SK-N-SH (cell line): ENCODE results near the gene GBP1. TPM values are rescaled to one million over a fixed set of nuclear protein-coding genes. Genes with fewer than 3 reads are reported as not detected.
"Not testable (repeated sequence)": the region's sequence is repeated elsewhere in the genome, so short reads cannot be mapped to it uniquely, and the experiment has no call there.

Experiments
- CTCF ChIA-PET: fragments of 300-600, 350-600 bp; formaldehyde crosslinking; extraction: SDS; loops from one replicate; lab custom pipeline; 2021; lab: Yijun Ruan, JAX
- POLR2A ChIA-PET: fragments of 350-600 bp; sonication (Branson Sonifier 250); formaldehyde crosslinking; extraction: SDS; loops from one replicate; lab custom pipeline; 2020; ENCODE audit warnings: antibody characterized with exemption, inconsistent platforms; lab: Yijun Ruan, JAX
- DNase-seq: peaks from one replicate; pipeline ENCODE4 v3.0.0; 2012
- H2AFZ ChIP-seq: fragments of 200-600 bp; sonication (generic); 2 replicates; pipeline ENCODE4 v1.8.1; 2016; ENCODE audit warnings: antibody characterized with exemption, mild to moderate bottlenecking, low read depth
- H3F3A ChIP-seq: fragments of 200-600 bp; sonication (generic); replicated peaks from 2 replicates; pipeline ENCODE3; 2016; ENCODE audit warnings: antibody characterized with exemption, mild to moderate bottlenecking; ENCODE audit not compliant: insufficient read depth
- H3K27ac ChIP-seq, 2 experiments: fragments of 200-500 bp in 1 of 2; fragments of 200-600 bp in 1 of 2; sonication (Bioruptor generic) in 1 of 2; sonication (generic), shearing (Covaris generic) in 1 of 2; 2 replicates each; pipeline versions ENCODE4 v1.5.1 to v1.6.1; 2014 to 2016; ENCODE audit warnings: low read depth in 2 of 2, inconsistent platforms in 1 of 2, low read length in 1 of 2, mild to moderate bottlenecking in 1 of 2, mixed read lengths in 1 of 2
- H3K27me3 ChIP-seq: fragments of 200-600 bp; sonication (generic), shearing (Covaris generic); 2 replicates; pipeline ENCODE4 v1.6.1; 2016; ENCODE audit warnings: mixed run types; ENCODE audit not compliant: insufficient read depth
- H3K36me3 ChIP-seq, 2 experiments: fragments of 200-500 bp in 1 of 2; fragments of 200-600 bp in 1 of 2; sonication (Bioruptor generic) in 1 of 2; sonication (generic) in 1 of 2; replicated peaks in 1 of 2; 2 replicates each; pipeline versions ENCODE3 to v1.5.1; 2014 to 2016; ENCODE audit warnings: low read length in 1 of 2, mild to moderate bottlenecking in 1 of 2; ENCODE audit not compliant: insufficient read depth in 2 of 2, control insufficient read depth in 1 of 2
- H3K4me1 ChIP-seq, 2 experiments: fragments of 200-500 bp in 1 of 2; fragments of 200-600 bp in 1 of 2; sonication (Bioruptor generic) in 1 of 2; sonication (generic), shearing (Covaris generic) in 1 of 2; 2 replicates each; pipeline versions ENCODE4 v1.5.1 to v1.6.1; 2014 to 2016; ENCODE audit warnings: low read depth in 1 of 2, low read length in 1 of 2, mixed run types in 1 of 2; ENCODE audit not compliant: insufficient read depth in 2 of 2, control insufficient read depth in 1 of 2
- H3K4me2 ChIP-seq: fragments of 200-600 bp; sonication (generic), shearing (Covaris generic); 2 replicates; pipeline ENCODE4 v1.6.1; 2017; ENCODE audit warnings: mixed run types
- H3K4me3 ChIP-seq, 2 experiments: fragments of 200-500 bp in 1 of 2; fragments of 200-600 bp in 1 of 2; sonication (Bioruptor generic) in 1 of 2; sonication (generic), shearing (Covaris generic) in 1 of 2; 2 replicates each; pipeline versions ENCODE4 v1.5.1 to v1.8.1; 2014 to 2016; ENCODE audit warnings: low read depth in 2 of 2, inconsistent platforms in 1 of 2, low read length in 1 of 2, mild to moderate bottlenecking in 1 of 2, mixed read lengths in 1 of 2, moderate library complexity in 1 of 2
- H3K79me2 ChIP-seq: fragments of 200-600 bp; sonication (generic); 2 replicates; pipeline ENCODE4 v1.8.1; 2017; ENCODE audit warnings: mild to moderate bottlenecking; ENCODE audit not compliant: insufficient read depth
- H3K9ac ChIP-seq: fragments of 200-600 bp; sonication (generic); 2 replicates; pipeline ENCODE4 v1.6.1; 2017; ENCODE audit warnings: mixed run types
- H3K9me2 ChIP-seq: fragments of 200-600 bp; sonication (generic); 2 replicates; pipeline ENCODE4 v1.6.1; 2017; ENCODE audit warnings: mixed run types
- H3K9me3 ChIP-seq: fragments of 200-600 bp; sonication (generic); 2 replicates; pipeline ENCODE4 v1.6.1; 2017; ENCODE audit warnings: mixed run types, mild to moderate bottlenecking, moderate library complexity
- H4K20me1 ChIP-seq: fragments of 200-600 bp; sonication (generic); 2 replicates; pipeline ENCODE4 v1.6.1; 2017; ENCODE audit warnings: mild to moderate bottlenecking, mixed run types; ENCODE audit not compliant: insufficient read depth
- CHD2 ChIP-seq: fragments of 150-350 bp; IDR thresholded peaks from 2 replicates; pipeline ENCODE4 v1.6.1; 2018; ENCODE audit warnings: low read length; ENCODE audit not compliant: partially characterized antibody
- ELF1 ChIP-seq: IDR thresholded peaks from 2 replicates; pipeline ENCODE4 v1.4.0; 2012
- FOXM1 ChIP-seq: IDR thresholded peaks from 2 replicates; pipeline ENCODE4 v1.4.0; 2012; ENCODE audit warnings: low read depth, mild to moderate bottlenecking
- GATA2 ChIP-seq: sonication (generic); formaldehyde crosslinking; IDR thresholded peaks from 2 replicates; pipeline ENCODE4 v1.5.0; 2020; ENCODE audit warnings: mild to moderate bottlenecking, missing genetic modification reagents
- JUND ChIP-seq: IDR thresholded peaks from 2 replicates; pipeline ENCODE4 v1.4.0; 2012
- MEF2A ChIP-seq: IDR thresholded peaks from 2 replicates; pipeline ENCODE4 v1.4.0; 2012; ENCODE audit warnings: low read depth, borderline replicate concordance
- MXI1 ChIP-seq: IDR thresholded peaks from 2 replicates; pipeline ENCODE4 v1.6.1; 2012; ENCODE audit warnings: mild to moderate bottlenecking, low read depth, low read length, improper control_type of control experiment
- NFIC ChIP-seq: IDR thresholded peaks from 2 replicates; pipeline ENCODE4 v1.4.0; 2012; ENCODE audit warnings: borderline replicate concordance
- NRF1 ChIP-seq: IDR thresholded peaks from 2 replicates; pipeline ENCODE4 v1.6.1; 2012; ENCODE audit warnings: low read depth, mild to moderate bottlenecking, low read length
- POLR2AphosphoS5 ChIP-seq: IDR thresholded peaks from 2 replicates; pipeline ENCODE4 v1.6.1; 2012; ENCODE audit warnings: low read depth, low read length
- RXRA ChIP-seq: IDR thresholded peaks from 2 replicates; pipeline ENCODE4 v1.4.0; 2012; ENCODE audit warnings: low read depth, mild to moderate bottlenecking, borderline replicate concordance
- TAF1 ChIP-seq: IDR thresholded peaks from 2 replicates; pipeline ENCODE4 v1.6.1; 2012; ENCODE audit warnings: low read depth, mild to moderate bottlenecking, low read length, moderate library complexity, borderline replicate concordance
- TCF12 ChIP-seq: IDR thresholded peaks from 2 replicates; pipeline ENCODE4 v1.4.0; 2012
- TEAD4 ChIP-seq: IDR thresholded peaks from 2 replicates; pipeline ENCODE4 v1.4.0; 2012; ENCODE audit warnings: mild to moderate bottlenecking, borderline replicate concordance; ENCODE audit not compliant: insufficient read depth
- YY1 ChIP-seq: IDR thresholded peaks from 2 replicates; pipeline ENCODE4 v1.4.0; 2012; ENCODE audit warnings: low read depth, mild to moderate bottlenecking
- WGBS: methylation state at CpG from one replicate; pipeline ENCODE4 v1.1.6; 2017; ENCODE audit warnings: low lambda C conversion rate; 5-methylcytosine and 5-hydroxymethylcytosine counted together
- polyA plus RNA-seq, 3 experiments: library from polyadenylated mRNA; depleted of rRNA; stranded (reverse); fragments of >200 nt; gene quantifications; 2 replicates each; pipeline ENCODE4 v1.2.3, GENCODE V29; 2012
- TF ChIP-seq, protein P1 (sequence below): IDR thresholded peaks from 2 replicates; pipeline ENCODE4 v1.4.0; 2012; ENCODE audit warnings: low read depth, borderline replicate concordance
- TF ChIP-seq, protein P2 (sequence below): IDR thresholded peaks from 2 replicates; pipeline ENCODE4 v1.4.0; 2012; ENCODE audit warnings: low read depth
- TF ChIP-seq, protein P3 (sequence below): IDR thresholded peaks from 2 replicates; pipeline ENCODE4 v1.6.1; 2012; ENCODE audit warnings: mild to moderate bottlenecking, low read depth, low read length, moderate library complexity
- TF ChIP-seq, protein P4 (sequence below): fragments of 150-350 bp; IDR thresholded peaks from 2 replicates; pipeline ENCODE4 v1.6.1; 2016; ENCODE audit warnings: mild to moderate bottlenecking, low read depth, low read length
- TF ChIP-seq, protein P5 (sequence below): fragments of 200-600 bp; sonication (generic); IDR thresholded peaks from 2 replicates; pipeline ENCODE4 v1.6.1; 2017; ENCODE audit warnings: antibody characterized with exemption, mild to moderate bottlenecking, moderate library complexity

Gene GBP1
- polyA plus RNA-seq, 1 of the 3 experiments (the other 2 are of a cell fraction), result 7.4 TPM

DNA sequence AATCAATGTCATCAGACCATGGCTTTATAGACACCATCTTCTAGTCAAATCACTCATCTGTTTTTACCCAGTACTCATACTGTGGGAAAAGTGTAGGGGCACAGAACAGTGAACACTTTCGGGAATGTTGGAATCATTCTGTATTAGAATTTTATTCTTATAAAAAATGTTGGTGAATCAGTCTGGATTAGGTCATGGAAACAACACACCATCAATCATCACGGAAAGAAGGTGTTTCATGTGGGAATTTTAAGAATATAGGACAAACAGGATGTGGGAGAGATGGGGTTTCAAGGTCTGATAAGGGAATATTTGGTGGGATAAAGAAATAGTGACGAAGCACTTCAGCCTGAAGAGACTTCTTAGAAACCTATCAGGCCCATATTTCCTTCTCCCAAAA, 17.3 kb downstream of the GBP1 start:
- Histone ChIP-seq H3K36me3 (no peaks in the 10 kb centered on the region), H2AFZ (no peak overlapping the region), H3F3A (no peaks in the 10 kb centered on the region), H3K79me2 (no peaks in the 10 kb centered on the region), H3K9me2 (no peaks in the 10 kb centered on the region), H3K9me3 (no peaks in the 10 kb centered on the region), H3K4me2 (no peak overlapping the region), H4K20me1 (no peaks in the 10 kb centered on the region), H3K27me3 (no peaks in the 10 kb centered on the region)
- WGBS, result 53% methylated on average over 3 of the region's 3 CpGs
- TF ChIP-seq, protein P1, sequence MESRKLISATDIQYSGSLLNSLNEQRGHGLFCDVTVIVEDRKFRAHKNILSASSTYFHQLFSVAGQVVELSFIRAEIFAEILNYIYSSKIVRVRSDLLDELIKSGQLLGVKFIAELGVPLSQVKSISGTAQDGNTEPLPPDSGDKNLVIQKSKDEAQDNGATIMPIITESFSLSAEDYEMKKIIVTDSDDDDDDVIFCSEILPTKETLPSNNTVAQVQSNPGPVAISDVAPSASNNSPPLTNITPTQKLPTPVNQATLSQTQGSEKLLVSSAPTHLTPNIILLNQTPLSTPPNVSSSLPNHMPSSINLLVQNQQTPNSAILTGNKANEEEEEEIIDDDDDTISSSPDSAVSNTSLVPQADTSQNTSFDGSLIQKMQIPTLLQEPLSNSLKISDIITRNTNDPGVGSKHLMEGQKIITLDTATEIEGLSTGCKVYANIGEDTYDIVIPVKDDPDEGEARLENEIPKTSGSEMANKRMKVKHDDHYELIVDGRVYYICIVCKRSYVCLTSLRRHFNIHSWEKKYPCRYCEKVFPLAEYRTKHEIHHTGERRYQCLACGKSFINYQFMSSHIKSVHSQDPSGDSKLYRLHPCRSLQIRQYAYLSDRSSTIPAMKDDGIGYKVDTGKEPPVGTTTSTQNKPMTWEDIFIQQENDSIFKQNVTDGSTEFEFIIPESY, result no peak
- no peak for TF ChIP-seq FOXM1
- TF ChIP-seq, protein P2, sequence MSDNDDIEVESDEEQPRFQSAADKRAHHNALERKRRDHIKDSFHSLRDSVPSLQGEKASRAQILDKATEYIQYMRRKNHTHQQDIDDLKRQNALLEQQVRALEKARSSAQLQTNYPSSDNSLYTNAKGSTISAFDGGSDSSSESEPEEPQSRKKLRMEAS, result no peak
- TF ChIP-seq, protein P3, sequence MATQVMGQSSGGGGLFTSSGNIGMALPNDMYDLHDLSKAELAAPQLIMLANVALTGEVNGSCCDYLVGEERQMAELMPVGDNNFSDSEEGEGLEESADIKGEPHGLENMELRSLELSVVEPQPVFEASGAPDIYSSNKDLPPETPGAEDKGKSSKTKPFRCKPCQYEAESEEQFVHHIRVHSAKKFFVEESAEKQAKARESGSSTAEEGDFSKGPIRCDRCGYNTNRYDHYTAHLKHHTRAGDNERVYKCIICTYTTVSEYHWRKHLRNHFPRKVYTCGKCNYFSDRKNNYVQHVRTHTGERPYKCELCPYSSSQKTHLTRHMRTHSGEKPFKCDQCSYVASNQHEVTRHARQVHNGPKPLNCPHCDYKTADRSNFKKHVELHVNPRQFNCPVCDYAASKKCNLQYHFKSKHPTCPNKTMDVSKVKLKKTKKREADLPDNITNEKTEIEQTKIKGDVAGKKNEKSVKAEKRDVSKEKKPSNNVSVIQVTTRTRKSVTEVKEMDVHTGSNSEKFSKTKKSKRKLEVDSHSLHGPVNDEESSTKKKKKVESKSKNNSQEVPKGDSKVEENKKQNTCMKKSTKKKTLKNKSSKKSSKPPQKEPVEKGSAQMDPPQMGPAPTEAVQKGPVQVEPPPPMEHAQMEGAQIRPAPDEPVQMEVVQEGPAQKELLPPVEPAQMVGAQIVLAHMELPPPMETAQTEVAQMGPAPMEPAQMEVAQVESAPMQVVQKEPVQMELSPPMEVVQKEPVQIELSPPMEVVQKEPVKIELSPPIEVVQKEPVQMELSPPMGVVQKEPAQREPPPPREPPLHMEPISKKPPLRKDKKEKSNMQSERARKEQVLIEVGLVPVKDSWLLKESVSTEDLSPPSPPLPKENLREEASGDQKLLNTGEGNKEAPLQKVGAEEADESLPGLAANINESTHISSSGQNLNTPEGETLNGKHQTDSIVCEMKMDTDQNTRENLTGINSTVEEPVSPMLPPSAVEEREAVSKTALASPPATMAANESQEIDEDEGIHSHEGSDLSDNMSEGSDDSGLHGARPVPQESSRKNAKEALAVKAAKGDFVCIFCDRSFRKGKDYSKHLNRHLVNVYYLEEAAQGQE, result no peak
- TF ChIP-seq POLR2AphosphoS5, result no peak
- TF ChIP-seq ELF1, result no peak
- no peak for TF ChIP-seq CHD2
- TF ChIP-seq NRF1, result no peak
- no peak for TF ChIP-seq TAF1
- TF ChIP-seq, protein P4, sequence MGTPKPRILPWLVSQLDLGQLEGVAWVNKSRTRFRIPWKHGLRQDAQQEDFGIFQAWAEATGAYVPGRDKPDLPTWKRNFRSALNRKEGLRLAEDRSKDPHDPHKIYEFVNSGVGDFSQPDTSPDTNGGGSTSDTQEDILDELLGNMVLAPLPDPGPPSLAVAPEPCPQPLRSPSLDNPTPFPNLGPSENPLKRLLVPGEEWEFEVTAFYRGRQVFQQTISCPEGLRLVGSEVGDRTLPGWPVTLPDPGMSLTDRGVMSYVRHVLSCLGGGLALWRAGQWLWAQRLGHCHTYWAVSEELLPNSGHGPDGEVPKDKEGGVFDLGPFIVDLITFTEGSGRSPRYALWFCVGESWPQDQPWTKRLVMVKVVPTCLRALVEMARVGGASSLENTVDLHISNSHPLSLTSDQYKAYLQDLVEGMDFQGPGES, result no peak
- TF ChIP-seq NFIC, result no peak
- TF ChIP-seq, protein P5, sequence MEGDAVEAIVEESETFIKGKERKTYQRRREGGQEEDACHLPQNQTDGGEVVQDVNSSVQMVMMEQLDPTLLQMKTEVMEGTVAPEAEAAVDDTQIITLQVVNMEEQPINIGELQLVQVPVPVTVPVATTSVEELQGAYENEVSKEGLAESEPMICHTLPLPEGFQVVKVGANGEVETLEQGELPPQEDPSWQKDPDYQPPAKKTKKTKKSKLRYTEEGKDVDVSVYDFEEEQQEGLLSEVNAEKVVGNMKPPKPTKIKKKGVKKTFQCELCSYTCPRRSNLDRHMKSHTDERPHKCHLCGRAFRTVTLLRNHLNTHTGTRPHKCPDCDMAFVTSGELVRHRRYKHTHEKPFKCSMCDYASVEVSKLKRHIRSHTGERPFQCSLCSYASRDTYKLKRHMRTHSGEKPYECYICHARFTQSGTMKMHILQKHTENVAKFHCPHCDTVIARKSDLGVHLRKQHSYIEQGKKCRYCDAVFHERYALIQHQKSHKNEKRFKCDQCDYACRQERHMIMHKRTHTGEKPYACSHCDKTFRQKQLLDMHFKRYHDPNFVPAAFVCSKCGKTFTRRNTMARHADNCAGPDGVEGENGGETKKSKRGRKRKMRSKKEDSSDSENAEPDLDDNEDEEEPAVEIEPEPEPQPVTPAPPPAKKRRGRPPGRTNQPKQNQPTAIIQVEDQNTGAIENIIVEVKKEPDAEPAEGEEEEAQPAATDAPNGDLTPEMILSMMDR, result no peak
- no peak for TF ChIP-seq GATA2 (CRISPR knock-in tag)
- no peak for TF ChIP-seq MXI1
- TF ChIP-seq TEAD4, result no peak
- no peak for TF ChIP-seq MEF2A
- no peak for TF ChIP-seq TCF12
- TF ChIP-seq YY1, result no peak
- no peak for TF ChIP-seq JUND
- TF ChIP-seq RXRA, result no peak
- TF ChIP-seq, all 33 proteins: peak for 0
- no peaks in the 10 kb centered on the region for H3K4me1 ChIP-seq
- CTCF ChIA-PET, result no interaction called here
- no peak overlapping the region for H3K9ac ChIP-seq
- POLR2A ChIA-PET, result no interaction called here
- no peak overlapping the region for H3K27ac ChIP-seq
- H3K4me3 ChIP-seq, result no peak overlapping the region
- DNase-seq, result no peak

DNA sequence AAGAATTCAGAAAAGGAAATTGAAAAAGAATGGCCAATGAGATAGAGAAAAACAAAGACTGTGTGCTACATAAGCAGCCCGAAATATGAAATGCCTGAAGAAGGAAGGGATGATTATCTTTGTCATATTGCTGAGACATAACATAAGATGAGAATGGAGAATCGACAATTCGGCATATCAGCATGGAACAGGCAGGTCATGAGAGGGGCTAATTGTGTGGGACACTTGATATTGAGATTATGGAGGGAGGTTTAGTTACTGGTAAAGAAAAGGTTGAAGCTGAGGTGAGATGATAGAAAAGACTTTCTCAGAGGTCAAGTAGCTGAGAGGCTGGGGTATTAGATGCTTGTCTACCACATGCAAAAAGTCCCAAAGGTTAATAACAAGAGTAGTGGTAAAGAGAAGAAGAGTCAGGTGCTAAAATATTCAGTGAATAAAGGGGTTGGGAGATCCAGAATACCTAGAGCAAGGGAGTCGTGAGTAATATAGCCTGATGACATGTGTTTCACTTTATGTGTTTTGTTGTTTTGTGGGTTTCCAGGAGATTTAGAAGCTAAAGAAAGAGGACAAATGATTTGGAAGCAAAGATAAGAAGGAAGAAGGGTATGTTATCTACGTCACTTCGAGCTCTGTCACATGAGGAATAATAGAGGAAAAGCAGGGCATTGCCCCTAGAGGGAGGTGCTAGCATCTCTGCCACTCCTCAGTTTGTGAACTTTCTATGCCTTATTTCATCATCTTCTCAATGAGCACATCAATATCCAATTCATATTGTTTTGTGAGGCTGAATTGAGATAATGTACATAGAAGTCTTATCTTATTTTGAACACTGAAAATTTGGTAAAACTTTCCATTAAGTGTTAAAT, 18.5 kb downstream of the GBP1 start:
- H3K4me1 ChIP-seq, H4K20me1 ChIP-seq, H3K79me2 ChIP-seq, H3K9ac ChIP-seq, H3K9me2 ChIP-seq, H3K4me2 ChIP-seq, H2AFZ ChIP-seq, DNase-seq, H3K9me3 ChIP-seq, H3K4me3 ChIP-seq, H3K27me3 ChIP-seq, H3K27ac ChIP-seq, POLR2A ChIA-PET, H3K36me3 ChIP-seq, H3F3A ChIP-seq: not testable (repeated sequence)
- WGBS, result 65% methylated on average over 6 of the region's 6 CpGs
- CTCF ChIA-PET, result interaction anchor here (0.9 to 1.5 kb wide), 2 partner anchors 39 to 41 kb away, joined by 3 read pairs; no protein-coding TSS in a partner anchor
